HepG2 (cell line): ENCODE measurements around the gene RPH3AL. TPM values are rescaled to one million over a fixed set of nuclear protein-coding genes. Genes with fewer than 3 reads are reported as not detected.

Experiments
- ATAC-seq: fragments of 200-7000 bp; cut with Tn5 transposase; 3 replicates; pipeline ENCODE4 v1.9.1; 2020; ENCODE audit warnings: mild to moderate bottlenecking, moderate library complexity
- BruUV-seq: library from RNA; stranded (reverse); fragments of 400-500 nt; replicated peaks from 2 replicates; lab custom pipeline; 2021; lab: Mats Ljungman, UMichigan
- CTCF ChIA-PET: fragments of 300-600 bp; formaldehyde crosslinking; extraction: SDS; loops from one replicate; lab custom pipeline; 2021; ENCODE audit warnings: low total read pairs, inconsistent platforms, low intra/inter-chr PET ratio; lab: Yijun Ruan, JAX
- POLR2A ChIA-PET: fragments of 350-600 bp; sonication (Branson Sonifier 250); formaldehyde crosslinking; loops from one replicate; lab custom pipeline; 2020; ENCODE audit warnings: antibody characterized with exemption, inconsistent platforms; lab: Yijun Ruan, JAX
- DNase-seq: peaks from one replicate; pipeline ENCODE4 v3.0.0-alpha.2; 2015; ENCODE audit warnings: low spot score
- FAIRE-seq: peaks from 3 replicates; lab custom pipeline; 2011; peaks lifted over from hg19 to GRCh38; lab: Jason Lieb, UNC
- H2AFZ ChIP-seq: one replicate; pipeline ENCODE4 v1.6.1; 2011; ENCODE audit warnings: low read length, inconsistent platforms
- H3K27ac ChIP-seq: fragments of 300-600 bp; 3 replicates; pipeline ENCODE4 v1.8.0; 2011; ENCODE audit warnings: mixed run types, mild to moderate bottlenecking, mixed read lengths, low read length, inconsistent platforms; ENCODE audit not compliant: insufficient read depth; ENCODE audit errors: extremely low read length
- H3K27me3 ChIP-seq, 2 experiments: fragments of 200-600 bp in 1 of 2; 2 replicates in 1 of 2; 3 replicates in 1 of 2; pipeline versions ENCODE4 v1.6.0 to v1.8.0; 2011; ENCODE audit warnings: low read length in 2 of 2, mild to moderate bottlenecking in 2 of 2, moderate library complexity in 2 of 2, inconsistent platforms in 1 of 2; ENCODE audit not compliant: insufficient read depth in 2 of 2, control insufficient read depth in 1 of 2
- H3K36me3 ChIP-seq, 2 experiments: fragments of 200-600 bp in 1 of 2; replicated peaks in 1 of 2; 2 replicates in 1 of 2; 3 replicates in 1 of 2; pipeline versions ENCODE4 v1.5.1 to v1.8.0; 2011; ENCODE audit warnings: low read length in 2 of 2, inconsistent platforms in 1 of 2; ENCODE audit not compliant: insufficient read depth in 2 of 2, control insufficient read depth in 1 of 2
- H3K4me1 ChIP-seq: 2 replicates; pipeline ENCODE4 v1.5.1; 2012; ENCODE audit warnings: low read length, inconsistent platforms; ENCODE audit not compliant: insufficient read depth
- H3K4me2 ChIP-seq: 2 replicates; pipeline ENCODE4 v1.6.0; 2011; ENCODE audit warnings: low read depth, low read length, inconsistent platforms
- H3K4me3 ChIP-seq, 3 experiments: fragments of 200-600 bp in 1 of 3; sonication (generic), shearing (Covaris generic) in 1 of 3; replicated peaks in 1 of 3; 2 replicates each; pipeline ENCODE4 v1.5.1; 2011 to 2016; ENCODE audit warnings: low read length in 3 of 3, inconsistent platforms in 2 of 3, low read depth in 2 of 3, mild to moderate bottlenecking in 2 of 3, control low read depth in 1 of 3, mixed read lengths in 1 of 3; ENCODE audit not compliant: insufficient read depth in 1 of 3
- H3K79me2 ChIP-seq: one replicate; pipeline ENCODE4 v1.6.1; 2011; ENCODE audit warnings: low read length, inconsistent platforms; ENCODE audit not compliant: insufficient read depth
- H3K9ac ChIP-seq: 2 replicates; pipeline ENCODE4 v1.6.0; 2011; ENCODE audit warnings: mild to moderate bottlenecking, low read depth, low read length, inconsistent platforms; ENCODE audit not compliant: insufficient read depth
- H3K9me3 ChIP-seq: 2 replicates; pipeline ENCODE4 v1.5.1; 2012; ENCODE audit warnings: mild to moderate bottlenecking, low read length
- H4K20me1 ChIP-seq: 2 replicates; pipeline ENCODE4 v1.6.0; 2011; ENCODE audit warnings: inconsistent platforms, mild to moderate bottlenecking, low read length, moderate library complexity; ENCODE audit not compliant: insufficient read depth
- AFF4 ChIP-seq: sonication (generic); formaldehyde crosslinking; IDR thresholded peaks from 2 replicates; pipeline ENCODE4 v1.4.0; 2020; ENCODE audit warnings: missing genetic modification reagents
- BRD4 ChIP-seq: sonication (generic); formaldehyde crosslinking; IDR thresholded peaks from 2 replicates; pipeline ENCODE4 v1.4.0; 2020; ENCODE audit warnings: missing genetic modification reagents
- CEBPB ChIP-seq: IDR thresholded peaks from 2 replicates; pipeline ENCODE4 v1.6.1; 2011; ENCODE audit warnings: low read depth, low read length, improper control_type of control experiment, borderline replicate concordance
- KLF16 ChIP-seq, 2 experiments: sonication (generic) in 1 of 2; formaldehyde crosslinking in 1 of 2; IDR thresholded peaks; 2 replicates each; pipeline versions ENCODE4 v1.6.1 to v1.8.0; 2016 to 2023; ENCODE audit warnings: missing genetic modification reagents in 2 of 2, missing compliant biosample characterization in 1 of 2
- POLR2G ChIP-seq: fragments of 200-400 bp; formaldehyde crosslinking; IDR thresholded peaks from 2 replicates; pipeline ENCODE4 v1.6.1; 2018; ENCODE audit warnings: mild to moderate bottlenecking, low read depth, low read length, moderate library complexity
- SMC3 ChIP-seq: IDR thresholded peaks from 2 replicates; pipeline ENCODE4 v1.6.1; 2011; ENCODE audit warnings: low read length, improper control_type of control experiment
- SYNCRIP ChIP-seq: fragments of 200-400 bp; formaldehyde crosslinking; IDR thresholded peaks from 2 replicates; pipeline ENCODE4 v1.6.1; 2018; ENCODE audit warnings: mild to moderate bottlenecking, low read depth, low read length; ENCODE audit not compliant: insufficient read depth
- ZHX1 ChIP-seq: sonication (generic); formaldehyde crosslinking; IDR thresholded peaks from 2 replicates; pipeline ENCODE4 v1.8.1; 2022; ENCODE audit warnings: low read depth, mild to moderate bottlenecking, missing genetic modification reagents
- ZNF296 ChIP-seq: sonication (generic); formaldehyde crosslinking; conservative IDR thresholded peaks from 2 replicates; pipeline ENCODE4 v1.5.0; 2020; ENCODE audit warnings: mild to moderate bottlenecking, missing genetic modification reagents
- ZNF446 ChIP-seq: sonication (generic); formaldehyde crosslinking; IDR thresholded peaks from 2 replicates; pipeline ENCODE4 v1.5.0; 2020; ENCODE audit warnings: mild to moderate bottlenecking, missing genetic modification reagents
- ZNF678 ChIP-seq: sonication (generic); formaldehyde crosslinking; IDR thresholded peaks from 2 replicates; pipeline ENCODE4 v1.4.0; 2020; ENCODE audit warnings: mild to moderate bottlenecking, missing genetic modification reagents
- ZNF775 ChIP-seq: sonication (generic); formaldehyde crosslinking; IDR thresholded peaks from 2 replicates; pipeline ENCODE4 v1.4.0; 2020; ENCODE audit warnings: missing genetic modification reagents, mild to moderate bottlenecking, moderate library complexity, borderline replicate concordance
- WGBS: methylation state at CpG from one replicate; pipeline ENCODE4 v1.1.6; 2017; ENCODE audit warnings: low lambda C conversion rate; 5-methylcytosine and 5-hydroxymethylcytosine counted together
- in situ Hi-C: cut with HindIII; loops from 2 replicates; pipeline ENCODE4 v1.10.0; 2017; ENCODE audit warnings: low pct_unique_long_range_greater_than_20kb; ENCODE audit not compliant: extremely low pct_ligation_motif_present
- intact Hi-C: fragments of 100-400 bp; cut with micrococcal nuclease; formaldehyde crosslinking; loops from one replicate; pipeline ENCODE4 v1.10.0; 2022; ENCODE audit not compliant: unreplicated experiment
- polyA plus RNA-seq, 8 experiments: library from polyadenylated mRNA; depleted of rRNA in 3 of 8; stranded (reverse) in 7 of 8; unstranded in 1 of 8; fragments of >200 nt; fragmentation: Illumina TruSeq in 4 of 8; extraction: Trizol in 4 of 8; gene quantifications; 2 replicates each; pipeline versions ENCODE4 v1.2.1 to v1.2.3, GENCODE V29; 2011 to 2016; ENCODE audit warnings: low read depth in 4 of 8, missing spikeins in 1 of 8, mixed read lengths in 1 of 8; ENCODE audit not compliant: insufficient read depth in 1 of 8
- total RNA-seq, 5 experiments: library from RNA; depleted of rRNA; stranded (reverse); fragments of >200 nt; fragmentation: Illumina TruSeq; extraction: Trizol; gene quantifications; 2 replicates each; pipeline ENCODE4 v1.2.3, GENCODE V29; 2016; ENCODE audit warnings: low read depth in 1 of 5
- TF ChIP-seq, protein P1 (sequence below): sonication (generic); formaldehyde crosslinking; IDR thresholded peaks from 2 replicates; pipeline ENCODE4 v1.4.0; 2020; ENCODE audit warnings: missing genetic modification reagents
- TF ChIP-seq, protein P2 (sequence below): sonication (generic); formaldehyde crosslinking; IDR thresholded peaks from 2 replicates; pipeline ENCODE4 v1.4.0; 2020; ENCODE audit warnings: missing genetic modification reagents

RPH3AL gene
- total and polyA plus RNA-seq, 2 of the 13 experiments (the other 11 are each of a cell fraction or from before 2014, with no cell fraction given), result 7.8 to 16.4 TPM

- in situ Hi-C loops, result no loop called here
- intact Hi-C loops, result no loop called here
- H3K36me3 ChIP-seq, result no peaks in the 10 kb centered on the region
- FAIRE-seq (no peak), DNase-seq (no peak), ATAC-seq (no peak)
- H3K9ac ChIP-seq, result no peak overlapping the region
- peaks cover 19% of the 10 kb centered on the region for H3K4me1 ChIP-seq
- CTCF ChIA-PET, result no interaction called here
- POLR2A ChIA-PET, result no interaction called here
- no TSS peak for BruUV-seq
- H3K27me3 ChIP-seq, result peaks cover 2 to 27% of the 10 kb centered on the region in 2 experiments; a peak in 3 of 5 replicates
- WGBS, result 12% methylated on average over 8 of the region's 8 CpGs
- H4K20me1 ChIP-seq, result no peaks in the 10 kb centered on the region
- no peaks in the 10 kb centered on the region for H3K79me2 ChIP-seq
- no peaks in the 10 kb centered on the region for H3K9me3 ChIP-seq
- H3K27ac ChIP-seq, result no peak overlapping the region
- H2AFZ ChIP-seq, result no peak overlapping the region
- H3K4me2 ChIP-seq, result no peak overlapping the region
- H3K4me3 ChIP-seq, result no peak overlapping the region
- TF ChIP-seq ZNF296 (CRISPR knock-in tag), result no peak
- no peak for TF ChIP-seq SMC3
- TF ChIP-seq SYNCRIP, result no peak
- no peak for TF ChIP-seq ZNF446 (CRISPR knock-in tag)
- no peak for TF ChIP-seq KLF16 (CRISPR knock-in tag; IDR thresholded peaks at IDR 0.05)
- no peak for TF ChIP-seq AFF4
- no peak for TF ChIP-seq ZNF678 (CRISPR knock-in tag)
- TF ChIP-seq BRD4, result no peak
- TF ChIP-seq, protein P1, sequence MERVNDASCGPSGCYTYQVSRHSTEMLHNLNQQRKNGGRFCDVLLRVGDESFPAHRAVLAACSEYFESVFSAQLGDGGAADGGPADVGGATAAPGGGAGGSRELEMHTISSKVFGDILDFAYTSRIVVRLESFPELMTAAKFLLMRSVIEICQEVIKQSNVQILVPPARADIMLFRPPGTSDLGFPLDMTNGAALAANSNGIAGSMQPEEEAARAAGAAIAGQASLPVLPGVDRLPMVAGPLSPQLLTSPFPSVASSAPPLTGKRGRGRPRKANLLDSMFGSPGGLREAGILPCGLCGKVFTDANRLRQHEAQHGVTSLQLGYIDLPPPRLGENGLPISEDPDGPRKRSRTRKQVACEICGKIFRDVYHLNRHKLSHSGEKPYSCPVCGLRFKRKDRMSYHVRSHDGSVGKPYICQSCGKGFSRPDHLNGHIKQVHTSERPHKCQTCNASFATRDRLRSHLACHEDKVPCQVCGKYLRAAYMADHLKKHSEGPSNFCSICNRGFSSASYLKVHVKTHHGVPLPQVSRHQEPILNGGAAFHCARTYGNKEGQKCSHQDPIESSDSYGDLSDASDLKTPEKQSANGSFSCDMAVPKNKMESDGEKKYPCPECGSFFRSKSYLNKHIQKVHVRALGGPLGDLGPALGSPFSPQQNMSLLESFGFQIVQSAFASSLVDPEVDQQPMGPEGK (CRISPR knock-in tag), result no peak
- TF ChIP-seq ZNF775 (CRISPR knock-in tag), result no peak
- TF ChIP-seq, protein P2, sequence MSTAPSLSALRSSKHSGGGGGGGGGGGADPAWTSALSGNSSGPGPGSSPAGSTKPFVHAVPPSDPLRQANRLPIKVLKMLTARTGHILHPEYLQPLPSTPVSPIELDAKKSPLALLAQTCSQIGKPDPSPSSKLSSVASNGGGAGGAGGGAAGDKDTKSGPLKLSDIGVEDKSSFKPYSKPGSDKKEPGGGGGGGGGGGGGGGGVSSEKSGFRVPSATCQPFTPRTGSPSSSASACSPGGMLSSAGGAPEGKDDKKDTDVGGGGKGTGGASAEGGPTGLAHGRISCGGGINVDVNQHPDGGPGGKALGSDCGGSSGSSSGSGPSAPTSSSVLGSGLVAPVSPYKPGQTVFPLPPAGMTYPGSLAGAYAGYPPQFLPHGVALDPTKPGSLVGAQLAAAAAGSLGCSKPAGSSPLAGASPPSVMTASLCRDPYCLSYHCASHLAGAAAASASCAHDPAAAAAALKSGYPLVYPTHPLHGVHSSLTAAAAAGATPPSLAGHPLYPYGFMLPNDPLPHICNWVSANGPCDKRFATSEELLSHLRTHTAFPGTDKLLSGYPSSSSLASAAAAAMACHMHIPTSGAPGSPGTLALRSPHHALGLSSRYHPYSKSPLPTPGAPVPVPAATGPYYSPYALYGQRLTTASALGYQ (CRISPR knock-in tag), result no peak
- no peak for TF ChIP-seq CEBPB
- TF ChIP-seq POLR2G, result no peak
- no peak for TF ChIP-seq ZHX1 (CRISPR knock-in tag)
Measured at GRCh38 chr17:199191-199604, 153.4 kb downstream of the RPH3AL start.
